GM21825 (cell line): ENCODE results near the gene ASTN1.

Source experiments
- ATAC-seq: cut with Tn5 transposase; IDR thresholded peaks from one replicate; pipeline ENCODE4 v1.9.1; 2021; ENCODE audit warnings: mild to moderate bottlenecking, moderate library complexity; ENCODE audit not compliant: unreplicated experiment

ASTN1 gene

GRCh38 chr1:176996456-176997090 is 167.9 kb downstream of the ASTN1 start:
- ATAC-seq: no peak

- ATAC-seq: no peak
Measured at GRCh38 chr1:176994931-176995596, 169.4 kb downstream of the ASTN1 start.

DNA sequence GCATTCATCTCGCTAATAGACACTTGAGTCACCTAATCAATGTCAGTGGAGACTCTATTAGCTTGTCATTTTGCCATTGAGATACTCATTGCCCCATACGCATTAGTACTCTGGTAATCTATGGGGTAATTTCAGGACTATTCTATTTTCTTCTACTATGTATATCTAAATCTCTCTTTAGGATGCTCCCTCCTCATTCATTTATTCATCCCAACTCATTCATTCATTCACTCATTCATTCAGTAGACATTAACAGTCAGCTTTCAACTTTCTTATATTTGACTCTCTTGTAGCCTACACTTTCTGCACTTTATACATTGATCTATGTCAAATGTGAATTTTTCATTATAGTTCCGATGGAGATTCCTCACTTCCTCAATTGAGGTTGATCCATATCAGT is 170.9 kb downstream of the ASTN1 start:
- ATAC-seq: no peak

DNA sequence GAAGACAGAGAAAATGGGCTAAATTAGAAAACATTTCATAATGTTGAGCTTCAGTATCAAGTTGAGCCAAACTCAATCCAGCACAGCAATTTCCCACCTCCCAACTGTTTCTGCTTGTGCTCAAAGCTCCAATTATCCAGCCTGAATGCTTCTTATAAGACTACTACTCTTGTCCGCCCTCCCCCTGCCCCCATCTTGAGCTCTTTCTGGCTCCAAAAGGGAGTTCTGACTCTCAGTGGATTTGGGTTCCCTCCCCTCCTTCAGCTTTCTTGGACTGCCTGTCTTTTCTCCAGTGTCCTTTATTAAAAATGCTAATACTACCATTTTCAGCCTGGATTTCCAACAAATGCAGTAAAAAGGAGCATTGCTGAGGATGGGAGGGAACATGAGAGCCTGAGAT is 174.8 kb downstream of the ASTN1 start:
- no peak for ATAC-seq

GRCh38 chr1:176989023-176989422 is 175.5 kb downstream of the ASTN1 start:
- ATAC-seq: no peak

- no peak for ATAC-seq
Measured at GRCh38 chr1:176987016-176987415, 177.5 kb downstream of the ASTN1 start.

DNA sequence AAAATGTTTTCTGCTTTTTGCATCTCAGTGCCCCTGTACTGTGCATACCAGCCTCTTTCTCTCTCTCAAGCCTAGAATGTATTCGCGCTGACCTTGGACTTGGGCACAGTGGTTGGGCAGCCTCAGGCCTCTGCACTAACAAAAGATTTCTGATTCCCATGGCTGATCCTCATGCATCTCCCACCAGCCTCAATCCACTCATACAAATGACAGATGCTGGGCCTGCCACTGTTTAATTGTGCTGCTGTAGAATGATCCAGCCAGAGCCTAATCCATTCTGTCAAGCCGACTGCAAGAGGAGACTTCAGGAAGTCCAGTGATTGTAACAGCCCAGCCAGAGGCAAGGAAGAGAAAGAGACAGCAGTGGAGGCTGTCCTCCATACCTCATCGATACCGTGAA is 180.8 kb downstream of the ASTN1 start:
- ATAC-seq: no peak

DNA sequence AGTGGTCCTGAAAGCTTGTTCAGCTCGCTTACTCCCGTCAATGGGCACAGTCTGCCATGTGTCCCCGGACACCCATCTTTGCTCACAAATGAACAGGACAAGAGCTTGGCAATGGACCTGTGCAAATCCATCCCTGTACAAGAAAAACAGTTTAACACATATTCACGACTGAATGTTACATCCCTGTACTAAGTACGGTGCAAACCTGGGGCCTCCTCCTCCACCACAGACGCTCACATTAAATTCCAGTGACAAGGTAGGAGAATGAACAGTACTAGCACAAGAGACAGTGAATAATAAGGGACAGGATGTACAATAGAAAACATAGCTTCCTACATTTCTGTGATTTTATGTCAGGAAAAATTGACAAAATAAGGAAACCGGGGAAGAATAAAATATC is 187.7 kb downstream of the ASTN1 start:
- no peak for ATAC-seq

DNA sequence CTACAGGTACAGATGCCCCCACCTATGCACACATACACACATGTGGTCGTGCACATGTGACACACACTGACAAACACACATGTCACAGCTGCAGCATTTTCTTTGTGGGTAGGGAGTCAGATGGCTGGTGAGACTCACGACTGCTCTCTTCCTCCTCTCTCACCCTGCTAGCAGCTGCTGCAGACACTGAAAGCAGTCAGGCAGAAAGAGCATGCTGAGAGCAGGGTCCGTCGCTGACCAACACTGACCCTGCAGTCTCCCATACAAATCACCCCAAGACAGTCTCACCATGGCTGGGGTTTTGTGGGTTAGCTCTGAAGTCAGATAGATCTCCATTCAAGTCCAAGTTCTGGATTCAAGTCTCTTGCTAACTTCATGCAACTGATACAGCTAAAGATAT is 188.3 kb downstream of the ASTN1 start:
- no peak for ATAC-seq

DNA sequence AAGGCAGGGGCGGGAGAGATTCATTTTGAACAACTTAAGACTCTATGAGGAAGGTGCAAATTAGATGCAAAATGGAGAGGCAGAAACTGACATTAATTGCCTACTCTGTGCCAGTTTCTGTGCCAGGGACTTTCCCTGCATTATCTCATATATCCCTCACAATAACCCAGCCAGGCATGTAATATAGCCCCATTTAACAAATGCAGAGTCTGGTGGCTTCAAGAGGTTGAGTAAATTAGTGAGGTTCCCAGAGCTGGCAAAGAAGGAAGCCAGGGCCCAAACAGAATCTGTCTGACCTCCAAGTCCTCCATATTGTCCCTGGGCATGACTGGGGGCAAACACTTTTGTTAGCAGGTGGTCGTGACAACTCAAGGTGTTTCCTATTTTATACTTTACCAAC is 199.8 kb downstream of the ASTN1 start:
- no peak for ATAC-seq

- ATAC-seq: no peak
Measured at GRCh38 chr1:176963181-176963580, 201.3 kb downstream of the ASTN1 start.

GRCh38 chr1:176961678-176962077 is 202.8 kb downstream of the ASTN1 start:
- ATAC-seq: no peak

DNA sequence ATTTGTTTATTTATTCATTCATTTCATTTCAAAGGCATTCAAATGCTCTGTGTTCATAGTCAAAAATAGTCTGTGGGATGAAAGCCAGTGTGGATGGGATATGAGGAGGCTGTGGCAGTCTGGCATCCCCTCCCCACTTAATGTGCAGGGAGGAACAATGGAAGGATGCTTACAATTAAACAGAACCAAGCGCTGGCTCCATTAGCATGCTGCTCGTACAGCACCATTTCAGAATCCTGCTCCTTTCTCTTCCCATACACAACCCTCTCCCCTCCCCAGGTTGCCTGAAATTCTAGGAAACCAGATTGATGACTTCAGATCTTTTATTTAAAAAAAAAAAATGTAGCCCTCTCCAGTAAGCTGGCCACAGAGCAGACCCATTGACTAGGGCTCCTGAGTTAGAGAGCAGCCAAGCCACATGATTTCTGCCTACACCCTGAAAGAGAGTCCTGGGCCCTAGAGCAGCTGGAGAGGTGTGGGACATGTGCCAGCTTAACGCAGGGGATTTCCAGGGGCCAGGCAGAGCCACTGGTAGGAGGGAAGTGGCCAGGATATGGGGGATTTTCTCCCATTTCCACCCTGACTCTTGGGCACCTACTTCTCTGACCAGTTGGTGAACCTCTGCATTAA is 205.2 kb downstream of the ASTN1 start:
- ATAC-seq: no peak

- no peak for ATAC-seq
Measured at GRCh38 chr1:176957603-176958002, 206.9 kb downstream of the ASTN1 start.

DNA sequence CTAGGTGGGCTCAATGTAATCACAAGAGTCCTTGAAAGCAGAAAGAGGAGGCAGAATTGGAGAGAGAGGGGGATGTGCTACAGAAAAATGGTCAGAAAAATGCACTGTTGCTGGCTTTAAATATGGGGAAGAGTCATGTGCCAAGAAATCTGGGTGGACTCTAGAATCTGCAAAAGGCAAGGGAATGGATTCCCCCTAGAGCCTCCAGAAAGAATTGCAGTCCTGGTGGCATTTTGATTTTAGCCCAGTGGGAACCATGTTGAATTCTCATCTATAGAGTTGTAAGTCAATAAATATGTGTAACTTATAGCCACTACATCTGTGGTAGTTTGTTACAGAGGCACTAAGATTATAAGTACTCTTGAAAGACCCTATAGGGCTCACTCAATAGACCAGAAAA is 210.3 kb downstream of the ASTN1 start:
- no peak for ATAC-seq

DNA sequence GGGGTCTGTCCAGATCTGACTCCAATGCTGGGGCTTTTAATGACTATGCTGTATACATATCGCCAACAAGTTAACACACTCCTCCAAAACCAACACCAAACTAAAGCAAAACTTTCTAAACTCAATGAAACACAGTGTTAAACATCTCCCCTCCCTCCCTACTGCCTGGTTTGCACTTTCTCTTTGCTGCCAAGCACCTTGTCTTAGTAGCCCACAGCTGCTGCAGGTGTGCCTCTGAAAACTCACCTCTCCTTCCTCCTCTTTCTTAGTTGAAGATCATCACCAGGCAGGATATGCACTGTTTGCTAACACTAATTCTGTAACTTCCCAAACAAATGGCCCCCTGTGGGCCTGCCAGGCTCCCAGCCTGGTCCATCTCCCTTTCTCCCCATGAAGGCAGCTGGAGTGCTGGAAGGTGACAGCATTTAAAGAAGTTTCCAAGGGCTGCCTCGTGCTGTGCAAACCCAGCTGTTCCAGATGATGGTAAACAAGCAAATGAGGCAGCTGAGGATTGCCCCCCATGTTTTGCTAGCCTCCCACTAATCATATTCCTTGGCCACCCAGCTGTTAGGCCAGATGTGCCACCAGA is 213.7 kb downstream of the ASTN1 start:
- no peak for ATAC-seq

- ATAC-seq: no peak
Measured at GRCh38 chr1:176949033-176949662, 215.4 kb downstream of the ASTN1 start.

GRCh38 chr1:176944606-176945005 is 219.9 kb downstream of the ASTN1 start:
- no peak for ATAC-seq

GRCh38 chr1:176943783-176944182 is 220.7 kb downstream of the ASTN1 start:
- no peak for ATAC-seq

DNA sequence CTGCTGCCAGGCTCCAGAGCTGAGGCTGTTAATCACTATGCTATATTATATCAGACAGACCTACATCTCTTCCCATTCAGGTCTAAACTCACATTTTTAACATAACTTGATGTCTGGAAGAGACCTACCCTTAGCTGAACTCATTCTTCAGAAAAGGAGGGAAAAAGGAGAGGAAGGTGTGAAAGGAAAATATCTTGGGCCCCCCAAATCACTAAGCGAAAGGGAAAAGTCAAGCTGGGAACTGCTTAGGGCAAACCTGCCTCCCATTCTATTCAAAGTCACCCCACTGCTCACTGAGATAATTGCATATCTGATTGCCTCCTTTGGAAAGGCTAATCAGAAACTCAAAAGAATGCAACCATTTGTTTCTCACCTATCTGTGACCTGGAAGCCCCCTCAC is 222.2 kb downstream of the ASTN1 start:
- no peak for ATAC-seq

GRCh38 chr1:176939993-176940392 is 224.5 kb downstream of the ASTN1 start:
- ATAC-seq: no peak

DNA sequence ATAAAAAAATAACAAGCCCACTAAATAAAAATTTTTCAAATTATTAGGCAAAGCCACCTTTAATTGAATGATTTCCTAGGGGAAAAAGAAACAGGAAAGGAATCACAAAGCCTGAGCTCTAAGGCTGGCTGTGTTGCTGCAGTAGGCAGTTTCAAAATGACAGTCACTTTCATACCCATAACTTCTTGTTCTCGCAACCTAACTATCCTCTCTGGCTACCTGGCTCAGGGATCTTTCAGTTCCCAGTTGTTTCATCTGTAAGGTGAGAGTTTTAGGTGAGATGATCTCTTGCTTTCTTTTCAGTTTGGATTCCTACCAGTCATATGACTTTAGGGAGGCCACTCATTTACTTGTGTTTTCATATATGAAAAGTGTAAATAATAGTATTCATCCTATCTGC is 226.1 kb downstream of the ASTN1 start:
- no peak for ATAC-seq
